T-helper 2 cell (primary cell): ENCODE results near the gene HEBP2.
"Not testable (repeated sequence)": the region's sequence is repeated elsewhere in the genome, so short reads cannot be mapped to it uniquely, and the experiment has no call there.

ENCODE experiments used
- DNase-seq, 5 experiments: peaks; one replicate each; pipeline versions ENCODE4 v3.0.0 to v3.0.0-alpha.2; 2012 to 2022
- total RNA-seq, 2 donors: gene quantifications; one replicate each; lab custom pipeline; 2026; lab: John Stamatoyannopoulos, UW

HEBP2 gene, protein sequence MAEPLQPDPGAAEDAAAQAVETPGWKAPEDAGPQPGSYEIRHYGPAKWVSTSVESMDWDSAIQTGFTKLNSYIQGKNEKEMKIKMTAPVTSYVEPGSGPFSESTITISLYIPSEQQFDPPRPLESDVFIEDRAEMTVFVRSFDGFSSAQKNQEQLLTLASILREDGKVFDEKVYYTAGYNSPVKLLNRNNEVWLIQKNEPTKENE
- 74.5 to 93.4 reads per million in 2 donors for total RNA-seq

DNA sequence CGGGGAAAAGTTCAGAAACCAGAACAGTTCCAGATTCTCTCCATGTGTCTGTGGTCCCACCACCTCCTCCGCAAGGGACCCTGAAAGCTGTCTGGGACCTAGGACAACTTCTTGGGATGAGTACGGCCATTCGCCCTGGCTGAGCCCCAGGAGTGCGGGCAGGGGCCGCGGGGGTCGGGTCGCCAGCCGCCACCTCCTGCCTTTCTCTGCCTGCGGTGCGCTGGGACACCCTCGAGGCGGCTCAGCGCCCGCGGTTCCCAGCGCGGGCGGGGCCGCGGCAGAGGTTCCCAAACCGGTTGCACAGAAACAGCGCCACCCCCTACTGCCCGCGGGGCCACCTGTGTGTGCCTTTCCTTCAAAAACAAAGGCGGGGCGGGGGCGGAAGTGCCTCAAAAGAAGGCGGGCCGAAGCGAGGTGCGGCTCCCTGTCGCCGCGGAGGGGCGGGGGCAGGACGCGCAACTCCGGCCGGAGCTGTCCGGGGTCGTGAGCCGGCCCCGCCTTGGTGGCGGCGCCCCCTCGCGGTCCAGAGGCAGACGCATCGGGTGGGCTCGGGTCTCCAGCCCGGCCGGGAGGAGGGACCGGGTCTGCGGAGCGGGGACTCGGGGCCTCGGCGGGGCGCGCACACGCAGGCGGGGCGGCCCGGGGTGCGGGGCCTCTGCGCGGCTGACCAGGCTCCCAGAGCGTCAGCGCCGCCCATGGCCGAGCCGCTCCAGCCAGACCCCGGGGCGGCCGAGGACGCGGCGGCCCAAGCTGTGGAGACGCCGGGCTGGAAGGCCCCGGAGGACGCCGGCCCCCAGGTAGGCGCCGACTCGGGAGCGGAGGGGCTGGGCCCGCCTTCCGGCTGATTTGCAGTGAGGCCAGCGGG, at the start of gene HEBP2:
TSS of gene HEBP2 (plus strand) at position 423 of the 865 bp plus-strand sequence. CDS start at position 696, 273 bp downstream.
- peak; percentile 81 to 95 (median 85) for DNase-seq

DNA sequence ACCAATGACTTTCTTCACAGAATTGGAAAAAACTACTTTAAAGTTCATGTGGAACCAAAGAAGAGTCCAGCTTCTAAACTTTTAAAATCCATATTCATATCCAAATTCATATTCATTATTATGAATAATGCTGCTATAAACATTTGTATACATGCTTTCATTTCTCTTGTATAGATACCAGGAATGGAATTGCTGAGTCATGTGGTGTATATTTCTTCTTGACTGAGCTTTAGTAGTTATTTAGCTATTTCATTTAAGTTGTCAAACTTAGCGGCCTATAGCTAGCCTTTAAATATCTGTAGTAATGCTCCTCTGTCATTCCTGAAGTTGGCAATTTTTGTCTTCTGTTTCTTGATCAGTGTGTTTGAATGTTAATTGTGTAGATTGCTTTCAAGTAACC, 46.1 kb upstream of the HEBP2 start:
- DNase-seq = no peak

DNA sequence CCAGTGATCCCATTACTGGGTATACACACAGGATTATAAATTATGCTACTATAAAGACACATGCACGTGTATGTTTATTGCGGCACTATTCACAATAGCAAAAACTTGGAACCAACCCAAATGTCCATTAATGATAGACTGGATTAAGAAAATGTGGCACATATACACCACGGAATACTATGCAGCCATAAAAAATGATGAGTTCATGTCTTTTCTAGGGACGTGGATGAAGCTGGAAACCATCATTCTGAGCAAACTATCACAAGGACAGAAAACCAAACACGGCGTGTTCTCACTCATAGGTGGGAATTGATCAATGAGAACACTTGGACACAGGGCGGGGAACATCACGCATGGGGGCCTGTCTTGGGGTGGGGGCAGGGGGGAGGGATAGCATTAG, 35.3 kb upstream of the HEBP2 start:
- not testable (repeated sequence) for DNase-seq

DNA sequence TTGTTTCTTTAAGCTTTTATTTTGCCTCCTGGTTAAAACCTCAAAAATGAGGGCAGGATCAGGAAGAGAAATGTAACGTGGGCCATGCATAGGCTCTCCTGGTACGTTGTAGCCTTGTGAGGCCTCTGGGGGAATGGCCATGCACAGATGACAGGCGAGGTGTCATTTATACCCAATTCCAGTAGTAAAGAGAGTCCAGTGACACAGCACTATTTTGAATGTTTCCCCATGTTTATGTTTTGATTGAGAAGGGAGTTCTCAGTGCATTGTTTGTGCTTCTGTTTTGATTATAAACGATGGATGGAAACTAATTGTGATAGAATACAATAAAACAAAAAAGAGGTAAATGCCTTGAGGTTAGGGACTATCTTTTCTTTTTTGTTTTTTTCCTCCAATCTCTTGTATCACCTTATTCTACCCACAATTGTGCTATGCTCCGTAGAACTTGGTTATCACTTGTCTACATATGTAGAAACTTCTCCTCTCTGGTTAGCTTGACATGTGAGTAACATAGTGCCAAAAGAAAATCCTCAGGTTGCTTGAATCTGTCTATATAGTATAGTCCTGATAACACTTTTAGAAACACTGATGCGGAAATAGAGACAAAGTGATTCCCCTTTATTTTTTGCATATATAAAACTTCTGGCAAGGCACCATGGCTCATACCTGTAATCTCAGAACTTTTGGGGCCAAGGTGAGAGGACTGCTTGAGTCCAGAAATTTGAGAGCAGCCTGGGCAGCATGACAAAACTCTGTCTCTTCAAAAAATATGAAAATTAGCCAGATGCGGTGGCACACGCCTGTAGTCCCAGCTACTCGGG, 33.2 kb upstream of the HEBP2 start:
- DNase-seq = no peak

DNA sequence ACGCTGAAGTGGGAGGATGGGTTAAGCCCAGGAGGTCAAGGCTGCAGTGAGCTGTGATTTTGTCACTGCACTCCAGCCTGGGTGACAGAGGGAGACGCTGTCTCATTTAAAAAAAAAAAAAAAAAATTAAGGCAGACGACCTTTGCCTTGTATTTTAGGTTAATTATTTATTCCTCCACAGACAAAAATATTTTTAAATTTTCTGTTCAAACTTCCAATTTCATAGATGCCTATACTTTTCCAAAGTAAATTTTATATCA, 32.6 kb upstream of the HEBP2 start:
- no peak for DNase-seq

DNA sequence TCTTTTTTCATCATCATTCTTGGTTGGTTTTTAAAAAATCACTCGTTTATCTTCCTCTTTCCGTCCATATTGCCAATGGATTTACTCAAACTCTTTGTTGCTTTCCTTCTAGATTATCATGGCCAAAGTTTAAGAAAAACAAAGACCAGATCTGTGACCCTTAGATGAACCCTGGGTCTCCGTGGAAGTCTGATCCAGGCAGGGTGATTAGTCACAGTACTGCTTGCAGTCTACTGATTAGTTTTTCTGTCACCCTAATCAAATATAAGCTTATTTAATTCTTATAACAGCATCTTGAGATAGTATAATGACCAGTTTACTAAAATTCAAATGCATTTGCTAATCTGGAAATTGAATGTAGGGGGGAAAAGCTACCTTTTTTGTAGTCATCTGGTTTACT, 32.3 kb upstream of the HEBP2 start:
- no peak for DNase-seq

DNA sequence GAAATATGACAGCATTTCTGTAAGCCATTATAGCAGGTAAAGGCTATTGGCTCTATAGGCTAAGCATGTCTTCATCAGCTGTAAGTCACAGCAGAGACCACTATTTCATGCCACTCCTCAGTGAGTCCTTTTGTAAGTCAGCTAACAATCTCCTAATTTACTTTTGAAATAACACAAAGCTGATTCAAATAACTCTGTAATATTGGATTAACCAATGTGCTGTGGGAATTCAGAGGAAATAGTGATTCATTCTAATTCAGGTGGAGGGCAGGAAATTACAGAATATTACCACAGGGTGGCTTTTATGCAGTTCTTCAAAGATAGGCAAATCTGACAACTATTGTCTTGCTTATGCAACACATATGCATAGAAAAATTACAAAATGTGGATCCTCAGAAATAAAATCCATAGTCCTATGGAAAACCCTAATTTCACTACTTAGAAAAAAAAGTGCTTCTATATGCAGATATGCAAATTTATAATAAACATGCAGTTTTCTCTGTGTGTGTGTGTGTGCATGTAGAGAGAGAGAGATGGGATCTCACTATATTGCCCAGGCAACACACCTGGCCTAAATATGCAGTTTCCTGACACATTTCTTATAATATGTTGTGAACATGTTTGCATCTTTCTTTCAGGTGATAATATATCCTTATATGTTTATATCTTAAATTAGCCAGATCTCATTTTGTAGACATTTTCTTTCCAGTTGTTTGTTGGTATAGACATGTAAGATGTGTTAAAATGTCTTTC, 31.1 kb upstream of the HEBP2 start:
- DNase-seq = peak in 1 of 5 experiments; percentile 29

DNA sequence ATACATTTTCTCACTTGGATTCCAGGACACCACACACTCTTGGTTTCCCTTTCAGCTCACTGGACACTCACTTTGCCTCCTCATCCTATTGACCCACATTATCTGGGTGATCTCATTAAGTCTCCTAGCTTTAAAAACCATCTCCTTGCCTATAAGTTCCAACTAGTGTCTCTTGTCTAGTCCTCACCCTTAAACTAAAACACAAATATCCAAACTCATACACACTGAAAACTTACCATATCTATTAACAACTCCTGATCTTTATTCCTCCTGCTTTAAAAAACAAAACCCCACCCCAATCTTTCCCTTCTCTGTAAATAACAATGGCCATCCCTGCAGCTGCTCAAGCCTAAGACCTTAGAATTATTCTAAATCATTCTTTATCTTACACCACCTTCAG, 29.8 kb upstream of the HEBP2 start:
- no peak for DNase-seq

DNA sequence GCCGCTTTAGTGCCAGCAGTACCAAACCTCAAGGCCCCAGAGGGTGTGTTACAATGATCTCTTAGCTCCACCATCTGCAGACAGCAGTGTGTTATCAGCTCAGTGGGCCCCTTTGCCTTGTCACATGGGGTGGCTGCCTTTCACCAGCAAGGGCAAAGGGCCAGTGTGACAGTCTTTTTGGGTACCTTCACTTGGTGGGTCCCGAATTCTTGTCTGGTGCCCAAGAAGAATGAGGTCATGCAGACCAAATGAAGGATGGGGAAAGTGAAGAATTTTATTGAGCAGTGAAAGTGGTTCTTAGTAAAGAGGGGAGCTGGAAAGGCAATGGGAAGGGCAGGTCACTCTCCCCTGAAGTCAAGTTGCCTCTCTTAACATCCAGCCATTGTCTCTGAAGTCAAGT, 29.2 kb upstream of the HEBP2 start:
- DNase-seq = no peak

DNA sequence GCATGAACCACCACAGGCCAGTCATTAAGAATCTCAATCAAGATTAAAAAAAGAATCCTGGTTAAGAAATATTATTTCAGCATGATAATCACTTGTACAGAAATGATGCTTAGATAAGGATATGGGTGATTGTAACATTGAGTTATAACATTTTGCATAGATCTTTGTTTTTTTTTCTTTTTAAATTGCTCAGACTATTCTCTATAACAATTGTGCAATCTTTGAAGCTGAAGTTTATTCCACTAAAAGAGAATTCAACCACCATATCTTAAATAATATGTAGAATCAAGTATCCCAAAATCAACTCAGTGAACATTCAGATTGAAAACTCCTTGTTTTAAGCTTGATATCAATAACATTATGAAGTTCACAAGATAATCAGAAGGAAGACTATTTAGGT, 27.0 kb upstream of the HEBP2 start:
- no peak for DNase-seq

DNA sequence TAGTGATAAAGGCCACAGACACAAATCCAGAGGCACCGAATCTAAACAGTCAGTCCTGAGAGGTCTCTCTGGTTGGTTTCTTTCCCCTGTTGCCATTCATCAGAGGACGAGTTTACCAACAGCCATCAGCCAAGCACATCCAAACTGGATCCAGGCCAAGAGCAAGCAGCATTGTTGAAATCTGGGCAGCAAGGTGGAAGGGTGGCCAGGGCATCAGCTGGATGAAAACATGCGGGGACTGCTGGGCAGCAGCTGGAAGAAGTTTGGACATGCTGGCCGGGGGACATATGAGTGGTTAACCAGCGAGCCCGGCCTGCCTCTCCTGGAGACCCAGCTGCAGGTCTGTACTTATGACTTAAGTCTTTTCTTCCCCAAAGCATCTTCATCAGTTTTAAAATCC, 26.2 kb upstream of the HEBP2 start, which contains the start of gene SMIM28:
TSS of gene SMIM28 (plus strand) at position 62 of the 400 bp plus-strand sequence. CDS start at position 230, 168 bp downstream.
- no peak for DNase-seq

DNA sequence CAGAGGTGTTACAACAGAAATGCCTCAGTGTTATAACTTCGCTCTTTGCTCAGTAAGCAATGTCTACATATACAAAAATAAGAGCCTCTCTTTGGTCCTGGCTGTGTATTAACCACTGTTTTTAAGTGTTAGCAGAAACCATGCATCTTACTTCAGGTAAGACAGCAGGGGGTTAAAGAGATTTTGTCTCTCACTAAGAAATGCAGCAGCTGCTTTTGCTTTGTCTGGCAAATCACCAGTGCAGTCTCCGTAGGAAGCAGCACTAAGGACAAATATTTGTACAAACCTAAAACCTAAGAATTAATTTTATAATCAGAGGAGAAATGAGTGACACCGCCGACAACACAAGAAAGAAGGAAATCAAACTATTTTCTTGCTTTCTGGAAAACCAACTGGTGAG, 25.6 kb upstream of the HEBP2 start:
- no peak for DNase-seq

DNA sequence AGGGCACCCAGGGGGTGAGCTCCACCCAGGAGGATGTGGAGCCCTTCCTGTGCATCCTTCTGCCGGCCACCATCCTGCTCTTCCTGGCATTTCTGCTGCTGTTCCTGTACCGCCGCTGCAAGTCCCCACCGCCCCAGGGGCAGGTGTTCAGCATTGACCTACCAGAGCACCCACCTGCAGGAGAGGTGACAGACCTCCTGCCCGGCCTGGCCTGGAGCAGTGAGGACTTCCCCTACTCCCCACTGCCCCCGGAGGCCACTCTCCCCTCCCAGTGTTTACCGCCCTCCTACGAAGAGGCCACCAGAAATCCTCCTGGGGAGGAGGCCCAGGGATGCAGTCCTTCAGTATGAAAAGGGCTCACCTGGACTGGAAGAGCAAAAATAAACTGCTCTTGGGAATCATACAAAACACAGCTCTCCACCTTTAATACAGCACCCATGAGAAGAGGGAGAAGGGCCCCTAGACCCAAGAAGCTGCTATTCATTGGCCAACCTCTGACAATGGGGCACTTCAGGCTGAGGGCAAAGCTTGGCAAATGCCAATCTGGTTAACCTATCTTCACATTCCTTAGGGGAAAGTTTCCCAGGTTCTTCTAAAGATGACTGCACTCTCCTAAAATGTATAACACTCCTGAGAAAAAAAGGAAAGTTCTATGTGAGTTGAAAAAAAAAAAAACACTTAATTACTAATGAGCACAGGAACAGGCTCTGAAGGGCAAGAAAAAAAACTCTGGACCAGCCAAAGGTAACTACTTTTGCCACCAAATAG, 21.3 kb upstream of the HEBP2 start:
- no peak for DNase-seq

DNA sequence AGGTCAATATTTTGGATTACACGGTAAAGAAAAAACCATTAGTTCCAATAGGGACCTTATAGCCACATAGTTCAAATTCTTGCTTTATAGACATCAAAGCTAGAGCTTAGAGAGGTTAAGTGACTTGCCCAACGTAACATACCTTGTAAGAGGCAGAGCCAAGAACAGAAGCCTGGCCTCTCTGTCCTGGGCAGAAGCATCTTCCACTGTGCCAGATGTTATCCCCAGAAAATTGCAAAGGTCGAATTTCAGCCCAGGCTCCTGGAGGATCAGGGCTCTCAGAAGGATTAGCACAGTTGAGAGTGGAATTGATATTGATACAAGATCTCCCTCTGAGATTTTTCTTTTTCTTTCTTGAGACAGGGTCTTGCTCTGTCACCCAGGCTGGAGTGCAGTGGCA, 20.2 kb upstream of the HEBP2 start:
- no peak for DNase-seq

DNA sequence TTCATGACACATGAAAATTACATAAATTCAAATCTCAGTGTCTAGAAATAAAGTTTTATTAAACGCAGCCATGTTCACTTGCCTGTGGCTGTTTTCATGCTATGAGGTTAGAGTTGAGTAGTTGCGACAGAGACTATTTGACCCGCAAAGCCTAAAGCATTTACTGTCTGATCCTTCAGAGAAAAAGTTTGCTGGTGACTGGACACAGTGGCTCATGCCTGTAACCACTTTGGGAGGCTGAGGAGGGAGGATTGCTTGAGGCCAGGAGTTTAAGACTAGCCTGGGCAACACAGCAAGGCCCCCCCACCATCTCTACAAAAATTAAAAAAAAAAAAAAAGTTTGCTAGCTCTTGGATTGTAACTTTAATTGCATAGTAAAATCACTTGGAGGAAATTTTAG, 17.1 kb upstream of the HEBP2 start:
- no peak for DNase-seq

DNA sequence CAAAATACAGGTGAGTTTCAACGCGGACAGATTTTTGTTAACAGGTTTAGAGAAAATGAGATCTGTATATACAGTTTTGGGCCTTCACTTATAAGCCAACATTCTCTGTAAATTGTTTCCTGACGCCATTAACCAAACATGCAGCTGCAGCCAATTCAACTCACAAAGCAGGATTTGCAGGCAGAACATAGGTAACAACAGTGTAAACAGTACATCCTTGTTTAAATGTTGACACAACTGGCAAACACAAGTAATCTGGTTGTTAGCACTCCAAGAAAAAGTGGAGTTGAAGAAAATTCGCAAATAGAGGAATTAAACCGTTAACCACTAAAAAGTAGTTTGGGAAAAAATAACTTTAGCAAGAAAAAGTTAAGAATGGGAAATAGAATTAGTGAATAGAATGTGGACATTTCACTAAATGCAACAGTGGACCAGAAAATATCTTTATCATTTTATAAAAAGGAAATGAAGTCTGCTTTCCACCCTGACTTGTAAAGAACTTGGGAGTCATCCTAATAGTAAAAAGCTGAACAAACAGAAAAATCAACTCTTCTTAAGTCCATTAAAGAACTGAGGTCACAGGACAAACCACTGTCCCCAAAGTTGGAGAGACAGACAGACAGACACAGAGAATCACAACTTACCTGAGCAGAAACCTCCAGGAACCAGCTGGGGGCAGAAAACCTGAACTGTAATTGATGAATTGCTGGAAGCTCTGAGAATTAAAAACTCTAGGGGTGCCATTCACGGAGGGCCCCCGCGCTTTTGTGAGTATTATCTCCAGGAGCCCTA, 16.2 kb upstream of the HEBP2 start:
- DNase-seq = no peak

DNA sequence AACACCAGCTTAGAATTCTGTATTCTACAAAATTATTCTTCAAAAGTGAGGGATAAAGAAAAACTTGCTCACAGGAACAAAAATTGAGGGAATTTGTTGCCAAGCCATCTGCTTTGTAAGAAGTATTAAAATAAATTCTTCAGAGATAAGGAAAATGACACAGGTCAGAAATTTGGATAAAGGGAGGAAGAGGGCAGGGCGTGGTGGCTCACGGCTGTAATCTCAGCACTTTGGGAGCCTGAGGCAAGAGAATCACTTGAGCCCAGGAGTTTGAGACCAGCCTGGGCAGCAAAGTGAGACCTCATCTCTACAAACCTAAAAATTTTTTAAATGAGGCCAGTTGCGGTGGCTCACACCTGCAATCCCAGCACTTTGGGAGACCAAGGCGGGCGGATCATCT, 14.5 kb upstream of the HEBP2 start:
- no peak for DNase-seq

DNA sequence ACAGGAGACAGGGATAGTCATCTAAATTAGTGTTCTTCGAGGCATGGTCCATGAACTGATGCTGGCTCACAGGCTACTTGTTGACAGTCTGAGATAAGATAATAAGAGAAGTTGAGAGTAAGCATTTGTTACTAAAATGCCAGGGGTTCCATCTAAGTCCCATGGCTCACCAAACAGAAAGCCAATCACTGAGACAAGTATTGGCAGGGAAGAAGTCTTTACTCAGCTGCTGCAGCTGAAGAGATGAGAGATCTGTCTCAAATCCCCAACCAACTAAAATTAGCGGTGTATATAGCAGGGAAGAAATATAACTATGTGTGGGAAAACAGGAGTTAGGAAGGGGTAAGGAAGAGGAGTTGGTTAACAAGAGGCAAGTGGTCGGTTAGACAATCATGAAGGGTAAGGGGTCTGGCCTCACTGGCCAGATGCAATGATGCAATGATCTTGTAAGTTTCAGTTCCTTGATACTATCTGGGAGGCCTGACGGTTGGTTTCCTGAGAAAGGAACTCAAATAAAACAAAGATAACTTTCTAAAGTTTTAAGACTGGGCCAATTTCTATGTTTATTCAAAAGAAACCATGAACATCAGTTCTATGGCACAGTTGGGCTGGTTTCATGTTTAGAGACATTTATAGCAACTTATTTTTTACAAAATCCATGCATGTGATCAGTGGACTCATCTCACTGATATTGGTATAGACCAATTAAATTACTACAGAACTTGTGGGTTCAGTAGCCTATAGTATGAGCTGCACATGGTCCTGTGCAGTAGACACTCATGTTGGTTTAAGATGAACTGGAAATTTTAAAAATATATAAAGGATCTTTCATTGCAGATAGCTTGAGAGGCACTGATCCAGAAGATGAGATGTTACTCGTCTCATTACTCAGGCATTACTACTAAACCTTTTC, 9.9 kb upstream of the HEBP2 start:
- DNase-seq = no peak

DNA sequence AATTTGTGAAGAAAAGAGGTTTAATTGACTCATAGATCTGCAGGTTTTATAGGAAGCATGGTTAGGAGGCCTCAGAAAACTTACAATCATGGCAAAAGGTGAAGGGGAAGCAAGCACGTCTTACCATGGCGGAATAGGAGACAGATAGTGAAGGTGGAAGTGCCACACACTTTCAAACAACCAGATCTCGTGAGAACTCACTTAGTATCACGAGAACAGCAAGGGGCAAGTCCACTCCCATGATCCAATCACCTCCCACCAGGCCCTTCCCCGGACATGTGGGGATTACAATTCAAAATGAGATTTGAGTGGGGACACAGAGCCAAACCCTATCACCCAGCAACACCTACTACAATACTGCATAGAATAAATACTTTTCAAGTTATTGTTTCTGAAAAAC, 7.3 kb upstream of the HEBP2 start:
- no peak for DNase-seq
